NCI-H146 (cell line): ENCODE data around the gene MIA3.
"Not testable (repeated sequence)": the region's sequence is repeated elsewhere in the genome, so short reads cannot be mapped to it uniquely, and the experiment has no call there.

Source experiments
- DNase-seq: peaks from one replicate; lab custom pipeline; 2025; lab: John Stamatoyannopoulos, UW

MIA3 gene

DNA sequence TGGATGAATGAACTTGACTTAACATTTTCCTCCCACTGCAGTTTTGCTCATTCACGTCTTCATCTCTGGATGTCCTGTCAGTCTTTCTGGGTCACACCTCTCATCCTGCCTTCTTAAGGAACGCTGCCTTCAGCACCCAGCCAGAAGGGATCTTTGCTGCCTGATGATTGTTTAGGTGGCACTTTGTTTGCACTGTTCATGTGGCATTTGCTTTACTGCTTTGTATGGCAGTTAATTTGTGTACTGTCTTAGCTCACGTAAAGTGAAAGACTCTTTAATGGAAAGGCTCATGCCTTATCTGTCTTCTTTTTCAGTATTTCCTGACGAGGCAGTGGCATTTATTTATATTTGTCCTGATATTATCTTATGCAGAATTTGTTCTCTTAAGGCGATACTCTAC lies 4.9 kb downstream of the MIA3 start:
- no peak for DNase-seq

DNA sequence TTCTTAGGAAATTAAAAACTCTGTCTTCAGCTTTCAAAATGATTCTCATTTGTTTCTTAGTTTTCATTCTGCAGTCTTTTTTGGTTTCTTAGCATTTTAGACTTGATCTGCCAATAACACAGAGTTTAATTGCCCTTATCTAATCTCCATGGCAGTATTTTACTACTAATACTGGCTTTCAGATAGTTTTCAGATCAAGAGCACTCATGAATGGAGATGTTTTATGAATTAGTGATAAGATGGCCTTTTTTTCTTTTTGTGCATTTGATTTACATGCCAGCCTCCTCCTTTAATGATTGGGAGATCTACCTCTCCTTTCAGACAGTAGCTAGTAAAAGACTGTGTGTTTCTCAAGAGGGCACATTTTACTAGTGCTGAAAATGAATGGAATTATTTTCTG lies 5.6 kb downstream of the MIA3 start:
- DNase-seq: no peak

DNA sequence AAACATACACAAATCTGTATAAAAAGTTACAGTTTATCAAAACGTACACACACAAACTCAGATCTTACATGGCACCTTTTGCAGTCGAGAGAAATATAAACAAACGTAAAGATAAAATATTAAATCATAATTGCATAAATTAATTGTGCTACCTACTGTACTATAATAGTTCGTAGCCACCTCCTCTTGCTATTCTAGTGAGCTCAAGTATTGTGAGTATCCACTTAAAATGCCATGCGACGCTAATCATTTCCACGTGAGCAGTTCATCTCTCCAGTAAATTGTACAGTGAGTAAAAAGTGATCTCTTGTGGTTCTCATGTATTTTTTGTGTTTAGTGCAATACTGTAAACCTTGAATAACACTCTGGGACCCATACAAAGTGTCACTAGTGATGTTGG lies 6.3 kb downstream of the MIA3 start:
- no peak for DNase-seq

- no peak for DNase-seq
These were observed 9.3 kb downstream of the MIA3 start for GRCh38 chr1:222627232-222627631.

DNA sequence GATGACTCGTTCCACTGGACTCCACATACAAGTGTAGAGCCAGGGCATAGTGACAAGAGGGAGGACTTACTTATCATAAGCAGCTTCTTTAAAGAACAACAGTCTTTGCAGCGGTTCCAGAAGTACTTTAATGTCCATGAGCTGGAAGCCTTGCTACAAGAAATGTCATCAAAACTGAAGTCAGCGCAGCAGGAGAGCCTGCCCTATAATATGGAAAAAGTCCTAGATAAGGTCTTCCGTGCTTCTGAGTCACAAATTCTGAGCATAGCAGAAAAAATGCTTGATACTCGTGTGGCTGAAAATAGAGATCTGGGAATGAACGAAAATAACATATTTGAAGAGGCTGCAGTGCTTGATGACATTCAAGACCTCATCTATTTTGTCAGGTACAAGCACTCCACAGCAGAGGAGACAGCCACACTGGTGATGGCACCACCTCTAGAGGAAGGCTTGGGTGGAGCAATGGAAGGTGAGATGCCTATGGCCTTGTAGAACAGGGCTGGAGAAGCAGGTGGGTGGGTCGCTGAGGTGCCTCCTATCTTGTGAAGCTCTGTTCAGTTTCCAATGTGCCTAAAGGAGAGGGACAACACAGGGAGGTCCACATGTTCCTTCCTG lies 12.1 kb downstream of the MIA3 start:
- no peak for DNase-seq

DNA sequence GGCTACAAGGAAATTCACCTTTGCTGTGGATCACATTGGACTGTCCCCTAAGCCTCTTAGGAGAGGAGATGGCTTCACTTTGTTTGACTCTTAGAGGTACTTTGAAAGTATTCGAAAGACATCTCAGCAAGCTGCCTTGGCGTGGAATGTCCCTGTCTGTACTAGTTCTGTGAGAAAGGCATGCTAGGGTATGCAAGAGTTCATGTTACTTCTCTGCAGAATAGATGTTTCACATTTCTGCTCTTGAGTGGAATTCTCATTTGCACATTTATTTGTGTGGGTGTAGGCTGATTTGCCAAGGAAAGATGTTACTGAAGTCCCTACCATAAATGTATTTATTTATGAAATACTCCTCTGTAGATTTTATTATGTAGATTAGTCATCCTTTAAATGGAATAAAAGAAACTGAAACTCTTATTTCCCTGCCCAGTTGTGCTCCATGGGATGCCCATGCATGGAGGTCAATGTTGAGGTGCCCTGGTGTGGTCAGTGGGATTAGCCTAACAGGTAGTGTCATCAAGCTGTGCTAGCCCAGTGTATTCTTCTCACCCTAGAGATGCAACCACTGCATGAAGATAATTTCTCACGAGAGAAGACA lies 13.8 kb downstream of the MIA3 start:
- no peak for DNase-seq

DNA sequence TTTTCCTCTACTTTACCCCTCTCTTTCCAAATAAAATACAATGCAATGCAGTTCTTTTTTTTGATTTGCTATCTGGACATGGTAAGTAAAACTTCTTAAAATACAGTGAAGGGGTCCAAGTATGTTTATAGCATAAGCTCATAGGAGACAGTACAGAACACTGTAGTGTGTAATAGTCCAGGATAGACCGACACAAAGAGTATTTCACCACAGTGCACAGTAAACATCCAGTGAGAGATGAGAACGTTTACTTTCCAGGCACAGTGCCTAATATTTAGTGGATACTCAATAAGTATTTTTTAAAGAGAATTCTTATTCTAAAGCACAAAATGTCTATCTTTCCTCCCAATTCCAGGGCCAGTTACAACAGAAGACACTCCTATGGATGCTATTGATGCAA lies 14.9 kb downstream of the MIA3 start:
- DNase-seq: no peak

DNA sequence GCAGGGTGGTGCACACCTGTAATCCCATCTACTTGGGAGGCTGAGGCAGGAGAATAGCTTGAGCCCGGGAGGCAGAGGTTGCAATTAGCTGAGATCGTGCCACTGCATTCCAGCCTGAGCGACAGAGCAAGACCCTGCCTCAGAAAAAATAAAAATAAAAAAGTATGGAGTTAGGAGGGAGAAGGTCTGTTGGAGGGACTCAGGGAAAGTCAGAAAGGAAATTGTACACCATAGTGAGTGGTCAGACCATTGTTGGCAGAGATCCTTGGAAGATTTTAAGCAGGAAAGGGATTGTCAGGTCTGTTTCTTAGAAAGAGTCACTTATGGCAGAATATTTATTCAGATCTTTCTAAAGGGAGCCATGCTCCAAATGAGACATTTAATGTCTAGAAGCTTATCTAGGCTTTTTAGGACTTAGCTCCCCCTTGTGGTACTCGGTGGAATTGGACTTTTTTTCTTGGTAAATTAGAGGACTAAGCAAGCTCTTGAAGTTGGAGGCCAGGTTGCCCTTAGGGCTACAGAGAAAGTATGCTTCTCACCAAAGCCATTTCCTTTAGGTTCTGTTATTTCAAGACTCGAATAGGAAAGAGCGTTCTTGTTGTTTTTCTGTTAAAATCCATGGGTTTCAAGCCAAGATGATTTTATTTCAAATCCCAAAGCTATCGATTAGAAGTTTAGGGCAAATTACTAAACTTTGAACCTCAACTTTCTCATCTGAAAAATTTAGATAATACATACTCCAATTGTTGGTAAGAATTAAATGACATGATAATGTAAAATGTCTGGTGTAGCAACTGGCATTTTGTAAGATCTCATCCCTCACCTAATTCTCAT lies 16.5 kb downstream of the MIA3 start:
- peak; percentile 81 for DNase-seq

- DNase-seq: no peak
These were observed 23.5 kb downstream of the MIA3 start for GRCh38 chr1:222641269-222641948.

- DNase-seq: no peak
These were observed 24.6 kb downstream of the MIA3 start for GRCh38 chr1:222642468-222642867.

- DNase-seq: no peak
These were observed 25.7 kb downstream of the MIA3 start for GRCh38 chr1:222643606-222643937.

DNA sequence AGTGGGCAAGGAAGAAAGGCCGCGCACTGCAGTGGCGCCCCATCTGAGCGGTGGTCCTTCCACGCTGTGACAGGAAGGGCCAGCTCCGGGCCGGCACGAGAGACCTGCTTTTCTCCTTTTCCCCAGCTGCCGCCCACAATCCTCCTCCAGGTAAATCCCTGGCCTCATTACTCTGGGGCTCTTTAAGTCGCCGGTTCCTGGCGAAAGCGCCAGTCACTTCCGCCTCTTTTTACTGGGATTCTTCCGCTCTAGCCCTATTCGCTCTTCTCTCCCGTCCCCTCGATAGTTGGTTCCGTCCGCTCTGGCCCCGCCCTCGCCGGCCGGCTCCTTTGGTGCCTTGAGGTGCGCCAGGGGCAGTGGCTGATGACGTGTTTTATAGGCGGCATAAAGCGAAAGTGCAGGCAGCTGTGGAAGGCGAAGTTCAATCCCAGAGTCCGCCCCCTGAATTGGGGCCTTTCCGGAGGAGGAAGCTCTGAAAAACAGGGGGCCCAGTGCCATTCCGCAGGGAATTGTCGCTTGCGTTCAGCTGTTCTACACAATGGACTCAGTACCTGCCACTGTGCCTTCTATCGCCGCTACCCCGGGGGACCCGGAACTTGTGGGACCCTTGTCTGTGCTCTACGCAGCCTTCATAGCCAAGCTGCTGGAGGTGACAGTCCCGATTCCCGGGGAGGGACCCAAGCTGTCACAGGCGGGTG lies 26.2 kb downstream of the MIA3 start:
- DNase-seq: peak; percentile 97

DNA sequence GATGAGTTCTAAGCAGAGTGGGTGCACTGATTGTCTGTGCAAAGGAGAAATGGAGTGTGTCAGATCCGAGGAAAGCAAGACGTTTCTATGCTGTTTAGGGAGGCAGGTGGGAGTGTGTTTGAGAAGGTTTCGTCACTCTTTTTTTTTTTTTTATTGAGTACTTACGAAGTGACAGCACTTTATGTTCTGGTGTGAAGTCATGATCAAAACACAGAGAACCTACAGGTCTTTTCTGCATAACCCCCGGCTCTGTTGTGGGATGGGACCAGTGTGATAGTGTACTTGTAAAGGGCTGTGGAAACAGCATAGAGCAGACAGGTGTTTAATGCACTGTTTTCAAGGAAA lies 26.7 kb downstream of the MIA3 start:
- no peak for DNase-seq

DNA sequence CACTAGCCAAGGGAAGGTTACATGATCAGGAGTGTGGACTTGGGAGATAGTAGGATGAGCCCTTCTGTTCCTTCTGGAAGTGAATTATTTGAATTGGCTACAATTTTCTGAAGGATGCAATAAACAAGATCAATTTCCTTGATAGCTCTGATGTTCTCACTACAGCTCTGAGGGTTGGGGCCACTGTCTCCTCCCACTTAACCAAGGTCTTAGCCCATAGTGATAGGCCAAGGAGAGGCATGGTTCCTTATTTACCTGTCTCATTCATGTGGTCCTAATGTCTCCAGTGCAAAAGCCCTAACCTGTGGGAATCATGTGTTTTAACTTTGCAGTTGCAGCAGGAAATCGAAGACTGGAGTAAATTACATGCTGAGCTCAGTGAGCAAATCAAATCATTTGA lies 34.8 kb downstream of the MIA3 start:
- DNase-seq: no peak

GRCh38 chr1:222653178-222653827 lies 35.4 kb downstream of the MIA3 start:
- DNase-seq: no peak

DNA sequence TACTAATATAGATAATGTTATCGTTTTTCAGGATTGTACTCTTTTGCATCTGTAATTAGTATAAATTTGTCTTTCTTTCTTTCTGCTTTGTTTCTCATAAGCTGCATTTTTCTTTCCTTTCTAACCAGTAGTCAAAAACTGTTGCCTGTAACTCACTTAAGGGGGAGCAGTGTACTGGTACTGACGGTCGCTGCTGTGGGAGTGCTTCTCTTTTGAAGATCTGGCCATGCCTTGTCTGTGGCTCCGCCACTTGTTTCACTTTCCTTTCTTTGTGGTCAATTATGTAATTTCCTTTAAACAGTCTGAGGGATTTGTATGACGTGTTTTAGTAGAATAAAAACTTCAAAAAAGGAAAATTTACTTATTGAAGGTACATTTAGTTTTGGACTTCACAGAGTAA lies 37.0 kb downstream of the MIA3 start:
- no peak for DNase-seq

- DNase-seq: no peak
These were observed 38.7 kb downstream of the MIA3 start for GRCh38 chr1:222656391-222657155.

DNA sequence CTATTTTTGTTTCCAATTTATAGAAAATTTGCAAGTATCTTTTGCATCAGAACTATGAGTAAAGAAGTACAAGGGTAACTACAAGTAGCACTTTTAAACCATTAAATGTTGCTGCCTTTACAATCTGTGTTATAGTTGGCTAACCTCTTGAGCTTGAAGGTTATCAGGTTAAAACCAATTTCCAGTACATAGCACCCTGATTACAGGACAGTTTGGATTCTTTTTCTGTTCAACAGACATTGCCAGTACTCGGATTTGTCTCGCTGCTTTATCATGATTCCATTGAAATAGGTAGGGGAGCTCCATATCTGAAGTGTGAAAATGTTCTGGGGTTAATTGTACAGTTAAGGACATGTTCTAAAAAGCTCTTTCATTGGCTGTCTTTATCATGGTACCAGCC lies 40.0 kb downstream of the MIA3 start:
- no peak for DNase-seq

GRCh38 chr1:222663431-222663934 lies 45.6 kb downstream of the MIA3 start:
- DNase-seq: no peak

GRCh38 chr1:222665964-222666363 lies 48.1 kb downstream of the MIA3 start:
- no peak for DNase-seq

GRCh38 chr1:222668184-222668583 lies 50.3 kb downstream of the MIA3 start:
- not testable (repeated sequence) for DNase-seq
